Smooth muscle cell (in vitro differentiated cells): ENCODE data around the gene ASCL3. TPM values are rescaled to one million over a fixed set of nuclear protein-coding genes. Genes with fewer than 3 reads are reported as not detected.

Source experiments
- DNase-seq: peaks from one replicate; lab custom pipeline; 2025; ENCODE audit not compliant: unreplicated experiment; lab: John Stamatoyannopoulos, UW
- H2AFZ ChIP-seq: fragments of 200-600 bp; sonication (generic); 2 replicates; pipeline ENCODE4 v1.6.0; 2016; ENCODE audit warnings: antibody characterized with exemption, low read depth, mild to moderate bottlenecking
- H3F3A ChIP-seq: fragments of 200-600 bp; sonication (generic); 2 replicates; pipeline ENCODE4 v1.6.0; 2017; ENCODE audit warnings: antibody characterized with exemption, low read depth
- H3K27ac ChIP-seq: fragments of 200-600 bp; sonication (generic); 2 replicates; pipeline ENCODE4 v1.5.1; 2016; ENCODE audit warnings: low read depth, mild to moderate bottlenecking
- H3K27me3 ChIP-seq: fragments of 200-600 bp; sonication (generic); 2 replicates; pipeline ENCODE4 v1.6.1; 2016; ENCODE audit warnings: low read depth, mild to moderate bottlenecking
- H3K36me3 ChIP-seq: fragments of 200-600 bp; sonication (generic); 2 replicates; pipeline ENCODE4 v1.5.1; 2016; ENCODE audit warnings: low read depth
- H3K4me1 ChIP-seq: fragments of 200-600 bp; sonication (generic); 2 replicates; pipeline ENCODE4 v1.5.1; 2016; ENCODE audit warnings: low read depth
- H3K4me2 ChIP-seq: fragments of 200-600 bp; sonication (generic); 2 replicates; pipeline ENCODE4 v1.6.0; 2016; ENCODE audit warnings: mild to moderate bottlenecking
- H3K4me3 ChIP-seq: fragments of 200-600 bp; sonication (generic); 2 replicates; pipeline ENCODE4 v1.5.1; 2016; ENCODE audit warnings: mild to moderate bottlenecking
- H3K79me2 ChIP-seq: fragments of 200-600 bp; sonication (generic); 2 replicates; pipeline ENCODE4 v1.6.0; 2016; ENCODE audit warnings: low read depth, mild to moderate bottlenecking
- H3K9ac ChIP-seq: fragments of 200-600 bp; sonication (generic); 2 replicates; pipeline ENCODE4 v1.6.0; 2016; ENCODE audit warnings: low read depth
- H3K9me3 ChIP-seq: fragments of 200-600 bp; sonication (generic); replicated peaks from 2 replicates; pipeline ENCODE4 v1.5.1; 2016; ENCODE audit warnings: low read depth
- H4K20me1 ChIP-seq: fragments of 200-600 bp; sonication (generic); 2 replicates; pipeline ENCODE4 v1.6.0; 2016; ENCODE audit warnings: low read depth
- WGBS: methylation state at CpG from one replicate; pipeline ENCODE4 v1.1.7; 2016; ENCODE audit warnings: low lambda C conversion rate; 5-methylcytosine and 5-hydroxymethylcytosine counted together
- polyA plus RNA-seq: library from polyadenylated mRNA; unstranded; fragments of >200 nt; fragmentation: Nextera tagmentation; extraction: Ambion mirVana; gene quantifications from 2 replicates; pipeline ENCODE4 v1.2.1, GENCODE V29; 2016
- total RNA-seq: library from RNA; depleted of rRNA; stranded (reverse); fragments of >200 nt; gene quantifications from 2 replicates; pipeline ENCODE4 v1.2.3, GENCODE V29; 2014
- TF ChIP-seq, protein P1 (sequence below): fragments of 200-600 bp; sonication (generic); IDR thresholded peaks from 2 replicates; pipeline ENCODE4 v1.5.1; 2017; ENCODE audit warnings: borderline replicate concordance, mild to moderate bottlenecking, antibody characterized with exemption; ENCODE audit not compliant: insufficient read depth, poor library complexity, severe bottlenecking

ASCL3 gene
- total and polyA plus RNA-seq, 2 experiments from 2014 or later, result not detected

DNA sequence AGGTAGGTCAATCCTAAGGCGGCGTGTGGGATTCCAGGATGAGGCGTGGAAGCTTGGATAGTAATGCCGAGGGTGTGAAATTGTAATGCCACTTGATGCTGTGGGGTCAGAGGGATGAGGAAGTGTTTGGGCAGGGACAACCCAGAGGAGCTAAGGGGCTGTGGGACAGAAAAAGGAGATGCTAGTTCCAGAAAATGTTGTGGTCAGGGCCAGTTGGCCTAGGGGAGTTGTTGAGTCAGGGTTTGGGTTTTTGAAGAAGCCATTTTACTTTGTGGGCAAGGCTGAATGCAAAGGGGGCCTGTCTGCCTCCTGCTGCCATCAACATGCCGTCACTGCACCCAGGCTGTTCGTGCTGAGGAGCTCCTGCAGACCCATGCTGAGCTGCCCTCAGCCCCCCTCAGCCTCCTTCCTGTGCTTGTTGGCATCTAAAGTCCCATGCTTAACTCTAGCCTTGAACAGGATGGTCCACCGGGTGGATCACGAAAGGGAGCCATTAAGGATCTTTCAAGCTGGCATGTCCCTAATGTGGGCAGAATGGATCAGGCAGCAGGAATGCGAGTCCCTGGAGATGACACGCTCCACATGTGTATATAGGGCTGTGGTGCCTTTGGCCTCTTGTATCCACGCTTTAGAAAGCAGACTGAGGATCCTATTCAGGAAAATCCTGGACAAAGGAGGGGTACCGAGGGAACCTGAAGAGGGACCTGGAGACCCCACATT is 12.2 kb downstream of the ASCL3 start:
- no peaks in the 10 kb centered on the region for H3K9me3 ChIP-seq
- no peaks in the 10 kb centered on the region for H3K27me3 ChIP-seq
- H3K4me2 ChIP-seq, result no peak overlapping the region
- peak overlapping the region; percentile 17 for H3K27ac ChIP-seq
- no peak for DNase-seq
- H3K4me3 ChIP-seq, result no peak overlapping the region
- no peaks in the 10 kb centered on the region for H3K79me2 ChIP-seq
- no peaks in the 10 kb centered on the region for H3K36me3 ChIP-seq
- 78% methylated on average over 12 of the region's 12 CpGs for WGBS
- peaks cover 4% of the 10 kb centered on the region for H3K4me1 ChIP-seq
- peaks cover 15% of the 10 kb centered on the region for H3F3A ChIP-seq
- H2AFZ ChIP-seq, result no peak overlapping the region
- no peaks in the 10 kb centered on the region for H4K20me1 ChIP-seq
- H3K9ac ChIP-seq, result no peak overlapping the region
- TF ChIP-seq, protein P1, sequence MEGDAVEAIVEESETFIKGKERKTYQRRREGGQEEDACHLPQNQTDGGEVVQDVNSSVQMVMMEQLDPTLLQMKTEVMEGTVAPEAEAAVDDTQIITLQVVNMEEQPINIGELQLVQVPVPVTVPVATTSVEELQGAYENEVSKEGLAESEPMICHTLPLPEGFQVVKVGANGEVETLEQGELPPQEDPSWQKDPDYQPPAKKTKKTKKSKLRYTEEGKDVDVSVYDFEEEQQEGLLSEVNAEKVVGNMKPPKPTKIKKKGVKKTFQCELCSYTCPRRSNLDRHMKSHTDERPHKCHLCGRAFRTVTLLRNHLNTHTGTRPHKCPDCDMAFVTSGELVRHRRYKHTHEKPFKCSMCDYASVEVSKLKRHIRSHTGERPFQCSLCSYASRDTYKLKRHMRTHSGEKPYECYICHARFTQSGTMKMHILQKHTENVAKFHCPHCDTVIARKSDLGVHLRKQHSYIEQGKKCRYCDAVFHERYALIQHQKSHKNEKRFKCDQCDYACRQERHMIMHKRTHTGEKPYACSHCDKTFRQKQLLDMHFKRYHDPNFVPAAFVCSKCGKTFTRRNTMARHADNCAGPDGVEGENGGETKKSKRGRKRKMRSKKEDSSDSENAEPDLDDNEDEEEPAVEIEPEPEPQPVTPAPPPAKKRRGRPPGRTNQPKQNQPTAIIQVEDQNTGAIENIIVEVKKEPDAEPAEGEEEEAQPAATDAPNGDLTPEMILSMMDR, result no peak

DNA sequence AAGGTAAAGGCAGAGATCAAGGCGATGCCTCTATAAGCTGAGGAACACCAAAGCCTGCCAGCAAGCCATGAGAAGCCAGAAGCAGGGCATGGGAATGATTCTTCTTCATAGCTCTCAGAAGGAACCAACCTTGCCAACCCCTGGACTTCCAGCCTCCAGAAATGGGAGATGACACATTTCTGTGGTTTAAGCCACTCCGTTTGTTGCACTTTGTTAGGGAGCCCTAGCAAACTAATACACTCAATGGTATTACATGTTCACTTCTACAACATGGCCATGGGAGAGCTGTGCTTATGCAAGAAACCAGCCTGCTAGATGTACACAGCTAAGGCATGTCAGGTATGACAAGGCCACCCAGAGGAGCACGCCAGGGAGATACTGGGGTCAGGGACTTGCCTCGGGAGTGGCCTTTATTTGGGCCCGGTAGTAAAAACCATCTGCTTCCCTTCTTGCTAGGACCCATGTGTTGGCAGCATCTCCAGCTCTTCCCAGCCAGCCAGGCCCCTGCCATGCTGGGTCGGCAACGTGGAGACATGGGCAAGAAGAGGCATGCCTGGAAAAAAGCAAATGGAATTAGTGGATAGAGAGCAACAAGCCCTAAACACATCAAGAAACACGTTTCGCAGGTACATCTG is 13.7 kb downstream of the ASCL3 start:
- Histone ChIP-seq H2AFZ (no peak overlapping the region), H3K36me3 (no peaks in the 10 kb centered on the region), H4K20me1 (no peaks in the 10 kb centered on the region), H3F3A (peaks cover 2% of the 10 kb centered on the region), H3K79me2 (no peaks in the 10 kb centered on the region), H3K27ac (no peak overlapping the region), H3K4me3 (no peak overlapping the region), H3K27me3 (no peaks in the 10 kb centered on the region), H3K4me2 (no peak overlapping the region), H3K4me1 (no peaks in the 10 kb centered on the region), H3K9me3 (no peaks in the 10 kb centered on the region), H3K9ac (no peak overlapping the region)
- no peak for DNase-seq
- WGBS, result 88% methylated on average over 9 of the region's 9 CpGs
- TF ChIP-seq, protein P1, result no peak

DNA sequence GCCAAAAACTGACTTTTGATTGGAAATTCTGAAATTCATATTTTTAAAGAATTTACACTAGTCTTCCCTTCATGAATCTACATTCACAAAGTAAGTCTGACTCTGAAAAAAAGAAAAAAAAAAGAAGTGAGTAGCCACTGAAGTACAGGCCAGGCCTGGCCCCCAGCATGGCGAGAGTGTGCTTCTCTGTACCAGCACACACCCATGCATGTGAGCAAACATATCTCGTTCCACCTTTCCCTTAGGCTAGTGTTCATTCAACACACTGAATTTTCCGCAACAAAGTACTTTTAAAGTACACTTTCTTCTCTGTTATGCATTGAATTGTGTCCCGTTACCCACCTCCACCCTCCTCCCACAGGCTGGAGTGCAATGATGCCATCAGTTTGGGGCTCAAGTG is 14.6 kb downstream of the ASCL3 start:
- no peaks in the 10 kb centered on the region for H3K79me2 ChIP-seq
- 96% methylated on average over 4 of the region's 4 CpGs for WGBS
- H4K20me1 ChIP-seq, result no peaks in the 10 kb centered on the region
- no peak overlapping the region for H3K27ac ChIP-seq
- H3F3A ChIP-seq, result no peaks in the 10 kb centered on the region
- no peaks in the 10 kb centered on the region for H3K36me3 ChIP-seq
- H3K4me3 ChIP-seq, result no peak overlapping the region
- no peaks in the 10 kb centered on the region for H3K9me3 ChIP-seq
- no peak overlapping the region for H3K4me2 ChIP-seq
- no peak overlapping the region for H3K9ac ChIP-seq
- no peak overlapping the region for H2AFZ ChIP-seq
- TF ChIP-seq, protein P1, result no peak
- no peaks in the 10 kb centered on the region for H3K27me3 ChIP-seq
- no peaks in the 10 kb centered on the region for H3K4me1 ChIP-seq
- no peak for DNase-seq
